ENCODE results near the gene SOBP.
A peak's percentile ranks its signal among the peaks of the same experiment; 100 is the strongest.

Gene SOBP

DNA sequence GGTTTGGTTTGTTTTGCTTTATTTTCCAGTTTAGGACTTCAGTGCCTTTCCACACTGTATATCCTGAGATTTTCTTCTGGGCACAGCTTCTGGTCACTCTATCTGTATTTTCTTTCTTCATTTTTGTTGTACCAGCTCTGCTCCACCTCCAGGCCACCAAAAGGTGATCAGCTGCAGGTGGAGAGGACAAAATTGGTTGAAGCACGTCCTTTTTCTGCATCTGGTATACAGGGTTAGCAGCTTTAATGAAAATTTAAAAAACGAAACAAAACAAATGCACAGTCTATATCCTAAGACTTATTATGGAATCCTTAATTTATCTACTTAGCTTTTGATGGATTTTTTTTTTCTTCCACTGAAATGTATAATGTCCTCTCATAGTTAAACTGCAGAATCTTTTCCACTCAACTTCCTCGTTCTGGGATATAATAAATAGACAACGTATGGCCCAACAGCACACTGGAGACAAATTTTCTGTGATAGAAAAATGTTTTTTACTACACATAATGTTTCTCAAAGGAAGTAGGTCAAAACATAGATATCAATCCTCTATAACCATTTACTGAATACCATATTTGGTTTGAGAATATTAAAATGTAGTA is 10.7 kb upstream of the SOBP start:
- TF ChIP-seq, protein P1, sequence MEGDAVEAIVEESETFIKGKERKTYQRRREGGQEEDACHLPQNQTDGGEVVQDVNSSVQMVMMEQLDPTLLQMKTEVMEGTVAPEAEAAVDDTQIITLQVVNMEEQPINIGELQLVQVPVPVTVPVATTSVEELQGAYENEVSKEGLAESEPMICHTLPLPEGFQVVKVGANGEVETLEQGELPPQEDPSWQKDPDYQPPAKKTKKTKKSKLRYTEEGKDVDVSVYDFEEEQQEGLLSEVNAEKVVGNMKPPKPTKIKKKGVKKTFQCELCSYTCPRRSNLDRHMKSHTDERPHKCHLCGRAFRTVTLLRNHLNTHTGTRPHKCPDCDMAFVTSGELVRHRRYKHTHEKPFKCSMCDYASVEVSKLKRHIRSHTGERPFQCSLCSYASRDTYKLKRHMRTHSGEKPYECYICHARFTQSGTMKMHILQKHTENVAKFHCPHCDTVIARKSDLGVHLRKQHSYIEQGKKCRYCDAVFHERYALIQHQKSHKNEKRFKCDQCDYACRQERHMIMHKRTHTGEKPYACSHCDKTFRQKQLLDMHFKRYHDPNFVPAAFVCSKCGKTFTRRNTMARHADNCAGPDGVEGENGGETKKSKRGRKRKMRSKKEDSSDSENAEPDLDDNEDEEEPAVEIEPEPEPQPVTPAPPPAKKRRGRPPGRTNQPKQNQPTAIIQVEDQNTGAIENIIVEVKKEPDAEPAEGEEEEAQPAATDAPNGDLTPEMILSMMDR (IDR thresholded peaks at IDR 0.05): no peak
- Mint-ChIP-seq H3K4me3 (no peak overlapping the region), H3K36me3 (ENCODE audit: low read depth) (no peaks in the 10 kb centered on the region), H3K27me3 (ENCODE audit: low read depth, poor library complexity) (peaks cover 4% of the 10 kb centered on the region), H3K9me3 (no peaks in the 10 kb centered on the region), H3K4me1 (peaks cover 17% of the 10 kb centered on the region), H3K27ac (no peak overlapping the region)
- no peak for DNase-seq

DNA sequence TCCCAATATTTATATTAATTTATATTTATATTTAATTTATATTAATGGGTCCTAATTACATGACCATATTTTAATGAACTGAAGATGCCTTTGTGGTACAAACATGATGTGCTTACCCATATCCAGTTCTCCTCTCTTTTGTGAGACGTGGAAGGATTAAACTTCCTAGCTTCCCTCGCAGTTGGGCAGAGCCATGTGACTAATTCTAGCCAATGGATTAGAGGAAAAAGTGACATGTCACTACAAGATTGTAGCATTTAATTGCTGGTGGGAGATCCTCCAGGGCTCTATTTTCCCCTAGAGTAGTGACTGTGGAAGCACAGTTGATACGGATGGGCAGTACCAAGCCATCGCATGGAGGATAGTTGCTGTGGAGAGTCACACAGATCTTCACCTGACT is 4.8 kb upstream of the SOBP start:
- H3K9me3 Mint-ChIP-seq: no peaks in the 10 kb centered on the region
- H3K4me1 Mint-ChIP-seq: peaks cover 28% of the 10 kb centered on the region
- TF ChIP-seq, protein P1 (IDR thresholded peaks at IDR 0.05): no peak
- DNase-seq: no peak
- no peaks in the 10 kb centered on the region for H3K36me3 Mint-ChIP-seq (ENCODE audit: low read depth)
- H3K4me3 Mint-ChIP-seq: no peak overlapping the region
- no peak overlapping the region for H3K27ac Mint-ChIP-seq
- H3K27me3 Mint-ChIP-seq (ENCODE audit: low read depth, poor library complexity): peaks cover 30% of the 10 kb centered on the region

GRCh38 chr6:107488174-107488874 is 1.6 kb upstream of the SOBP start:
- Mint-ChIP-seq H3K27ac (peak overlapping the region; percentile 94), H3K4me3 (peak overlapping the region; percentile 96), H3K9me3 (no peaks in the 10 kb centered on the region), H3K27me3 (ENCODE audit: low read depth, poor library complexity) (peaks cover 30% of the 10 kb centered on the region), H3K4me1 (peaks cover 23% of the 10 kb centered on the region), H3K36me3 (ENCODE audit: low read depth) (no peaks in the 10 kb centered on the region)
- peak; percentile 33 for DNase-seq
- TF ChIP-seq, protein P1 (IDR thresholded peaks at IDR 0.05): no peak

DNA sequence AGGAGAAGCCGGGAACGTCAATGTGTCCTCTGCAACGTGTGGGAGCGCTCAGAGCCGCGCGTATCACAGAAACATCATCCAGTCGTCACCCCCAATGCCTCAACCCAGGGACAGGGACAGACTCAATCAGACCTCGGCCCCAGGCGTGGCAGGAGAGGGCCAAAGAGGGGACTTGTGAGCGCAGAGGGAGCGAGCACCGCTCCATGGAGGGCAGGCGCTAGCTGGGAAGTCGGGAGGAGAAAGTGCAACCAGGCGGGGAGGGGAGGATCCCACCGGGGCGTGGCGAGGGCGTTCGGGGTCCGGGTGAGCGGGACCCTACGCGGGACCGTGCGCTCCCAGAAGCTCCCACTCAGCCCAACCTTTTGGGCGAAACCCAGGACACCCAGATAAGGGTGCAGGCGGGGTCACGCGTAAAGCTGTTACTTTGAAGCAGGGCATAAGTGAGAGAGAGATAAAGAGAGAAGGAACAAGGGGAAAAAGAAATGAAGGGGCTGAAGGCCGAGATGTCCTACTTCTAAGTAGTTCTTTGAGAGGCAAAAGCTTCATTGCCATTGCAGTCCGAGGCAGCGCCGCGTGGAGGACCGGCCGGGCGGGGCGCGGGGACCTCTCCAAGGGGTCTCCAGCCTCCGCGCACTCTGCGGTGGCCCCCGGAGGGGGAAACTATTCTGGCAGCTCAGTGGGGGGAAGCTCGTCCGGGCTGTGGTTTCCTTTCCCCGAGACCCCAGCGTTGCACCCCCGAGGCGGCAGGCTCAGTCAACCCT is 862 bp upstream of the SOBP start:
- H3K9me3 Mint-ChIP-seq: no peaks in the 10 kb centered on the region
- no peaks in the 10 kb centered on the region for H3K36me3 Mint-ChIP-seq (ENCODE audit: low read depth)
- DNase-seq: peak; percentile 78
- H3K4me1 Mint-ChIP-seq: peaks cover 23% of the 10 kb centered on the region
- peak overlapping the region; percentile 94 for H3K27ac Mint-ChIP-seq
- peaks cover 30% of the 10 kb centered on the region for H3K27me3 Mint-ChIP-seq (ENCODE audit: low read depth, poor library complexity)
- TF ChIP-seq, protein P1 (IDR thresholded peaks at IDR 0.05): no peak
- H3K4me3 Mint-ChIP-seq: peak overlapping the region; percentile 96

DNA sequence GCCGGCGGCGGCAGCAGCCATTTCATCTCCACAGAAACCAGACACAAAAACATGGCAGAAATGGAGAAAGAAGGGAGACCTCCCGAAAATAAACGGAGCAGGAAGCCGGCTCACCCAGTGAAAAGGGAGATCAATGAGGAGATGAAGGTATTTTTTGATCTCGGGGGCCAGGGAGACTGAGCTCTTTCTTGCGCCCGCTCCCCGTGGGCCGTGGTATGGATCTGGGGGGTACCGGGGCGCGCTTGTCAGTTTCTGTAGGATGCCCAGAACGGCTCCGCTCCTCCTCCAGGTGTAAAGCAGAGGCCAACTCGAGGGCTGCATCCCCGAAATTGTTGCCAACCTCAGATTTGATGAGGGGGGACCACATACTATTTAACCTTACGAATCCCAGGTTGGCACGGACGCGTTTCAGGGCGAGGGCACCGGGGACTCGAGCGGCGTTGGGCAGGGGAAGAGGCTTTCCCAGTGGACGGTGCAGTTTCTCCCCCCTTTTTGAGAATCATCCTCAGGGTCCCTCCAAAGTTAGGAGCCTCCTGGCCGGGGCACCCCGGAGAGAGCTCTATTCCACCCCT is 735 bp downstream of the SOBP start:
- DNase-seq: no peak

More for the DNA sequence above, 735 bp downstream of the SOBP start:
- H3K4me1 Mint-ChIP-seq: peaks cover 23% of the 10 kb centered on the region
- peak overlapping the region; percentile 82 for H3K27ac Mint-ChIP-seq
- H3K27me3 Mint-ChIP-seq (ENCODE audit: low read depth, poor library complexity): peaks cover 22% of the 10 kb centered on the region
- TF ChIP-seq, protein P1 (IDR thresholded peaks at IDR 0.05): no peak
- H3K9me3 Mint-ChIP-seq: no peaks in the 10 kb centered on the region
- no peak overlapping the region for H3K4me3 Mint-ChIP-seq
- H3K36me3 Mint-ChIP-seq (ENCODE audit: low read depth): no peaks in the 10 kb centered on the region

All from nephron progenitor cell (in vitro differentiated cells).